Lung (tissue), 14 donors: Measurements from ENCODE around the gene SPDYE2B. TPM values are rescaled to one million over a fixed set of nuclear protein-coding genes. Genes with fewer than 3 reads are reported as not detected.
A peak's percentile ranks its signal among the peaks of the same experiment; 100 is the strongest.
"Not testable (repeated sequence)": the region's sequence is repeated elsewhere in the genome, so short reads cannot be mapped to it uniquely, and the experiment has no call there.

Source experiments
- ATAC-seq: fragments of 200-7000 bp; cut with Tn5 transposase; one replicate; pipeline ENCODE4 v1.9.1; 2020; ENCODE audit warnings: moderate number of reproducible peaks; ENCODE audit not compliant: insufficient read depth, low FRiP score
- DNase-seq, 3 donors: peaks; one replicate each; pipeline ENCODE4 v3.0.0-alpha.2; 2013 to 2017
- H3K27ac ChIP-seq, 2 donors: one replicate each; pipeline ENCODE4 v1.5.1; 2013; ENCODE audit warnings: mild to moderate bottlenecking in 2 of 2, moderate library complexity in 2 of 2, control low read depth in 1 of 2, inconsistent platforms in 1 of 2, low read depth in 1 of 2, low read length in 1 of 2
- H3K27me3 ChIP-seq, 3 donors: one replicate each; pipeline ENCODE4 v1.5.1; 2013; ENCODE audit warnings: low read length in 2 of 3; ENCODE audit not compliant: control insufficient read depth in 3 of 3, insufficient read depth in 3 of 3
- H3K36me3 ChIP-seq, 4 donors: one replicate each; pipeline ENCODE4 v1.5.1; 2013; ENCODE audit warnings: low read length in 4 of 4, mild to moderate bottlenecking in 1 of 4, moderate library complexity in 1 of 4; ENCODE audit not compliant: control insufficient read depth in 4 of 4, insufficient read depth in 4 of 4
- H3K4me1 ChIP-seq, 5 donors: one replicate each; pipeline ENCODE4 v1.5.1; 2013; ENCODE audit warnings: low read length in 5 of 5, mild to moderate bottlenecking in 2 of 5, moderate library complexity in 1 of 5; ENCODE audit not compliant: control insufficient read depth in 5 of 5, insufficient read depth in 5 of 5
- H3K4me3 ChIP-seq: one replicate; pipeline ENCODE4 v1.5.1; 2013; ENCODE audit warnings: mild to moderate bottlenecking, control low read depth, moderate library complexity
- H3K9ac ChIP-seq, 2 donors: one replicate each; pipeline ENCODE4 v1.5.1; 2013; ENCODE audit warnings: low read length in 2 of 2, control low read depth in 1 of 2; ENCODE audit not compliant: insufficient read depth in 1 of 2
- H3K9me3 ChIP-seq, 4 donors: one replicate each; pipeline ENCODE4 v1.5.1; 2013; ENCODE audit warnings: low read length in 3 of 4, mild to moderate bottlenecking in 1 of 4, moderate library complexity in 1 of 4; ENCODE audit not compliant: control insufficient read depth in 4 of 4, insufficient read depth in 3 of 4
- WGBS, 2 donors: extraction: QIAGEN DNeasy Blood & Tissue Kit; methylation state at CpG; one replicate each; pipeline ENCODE4 v1.1.7; 2013; 5-methylcytosine and 5-hydroxymethylcytosine counted together
- long read RNA-seq, 5 donors: transcript quantifications; one replicate each; lab custom pipeline, GENCODE V29; 2026
- polyA plus RNA-seq, 2 donors: library from polyadenylated mRNA; stranded (reverse); fragments of 200-250 nt; gene quantifications; one replicate each; pipeline ENCODE4 v1.2.1, GENCODE V29; 2013
- total RNA-seq, 2 donors: library from RNA; depleted of rRNA in 1 of 2; stranded (reverse); fragments of >200 nt in 1 of 2; gene quantifications; one replicate each; pipeline ENCODE4 v1.2.1, GENCODE V29; 2014 to 2021
- donor health status: Bipolar disorder and iron deficiency.
- donor health status: healthy.
- donor health status: DM: yes; HTN: yes; CAD: no.

SPDYE2B gene, protein sequence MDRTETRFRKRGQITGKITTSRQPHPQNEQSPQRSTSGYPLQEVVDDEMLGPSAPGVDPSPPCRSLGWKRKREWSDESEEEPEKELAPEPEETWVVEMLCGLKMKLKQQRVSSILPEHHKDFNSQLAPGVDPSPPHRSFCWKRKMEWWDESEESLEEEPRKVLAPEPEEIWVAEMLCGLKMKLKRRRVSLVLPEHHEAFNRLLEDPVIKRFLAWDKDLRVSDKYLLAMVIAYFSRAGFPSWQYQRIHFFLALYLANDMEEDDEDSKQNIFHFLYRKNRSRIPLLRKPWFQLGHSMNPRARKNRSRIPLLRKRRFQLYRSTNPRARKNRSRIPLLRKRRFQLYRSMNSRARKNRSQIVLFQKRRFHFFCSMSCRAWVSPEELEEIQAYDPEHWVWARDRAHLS
- total RNA-seq (not detected), polyA plus RNA-seq (not detected)
- long read RNA-seq, donor 1, result 0 reads
- long read RNA-seq, donor 2, result 0 reads
- long read RNA-seq, donor 3, result 0 reads
- long read RNA-seq, donor 4, partial matches to known transcripts, result 5 of 5 reads
- long read RNA-seq, donor 4, other reads (novel, unspliced or antisense), result 0 of 5 reads
- long read RNA-seq, donor 5, result 0 reads

DNA sequence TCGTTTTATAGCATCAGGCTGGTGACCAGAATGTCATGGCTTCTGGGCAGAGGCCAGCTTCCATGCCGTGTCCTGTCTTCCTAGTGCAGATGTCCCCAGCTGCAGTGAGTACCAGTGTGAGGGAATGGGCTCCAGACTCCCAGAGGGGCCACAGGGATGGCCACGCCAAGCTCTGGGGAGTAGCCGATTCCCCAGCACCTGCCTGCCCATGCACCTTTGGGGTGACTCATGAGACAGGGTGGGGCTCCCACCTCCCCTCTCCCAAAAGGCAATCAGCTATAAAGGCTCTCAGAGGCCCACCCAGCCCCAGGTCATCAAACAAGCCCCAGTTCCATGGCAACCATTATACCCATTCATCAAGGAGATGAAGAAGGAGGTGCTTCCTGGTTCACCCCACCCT is at the start of gene SPDYE2B:
TSS of gene SPDYE2B (plus strand) at position 396 of the 400 bp plus-strand sequence. CDS start 2,030 bp downstream, outside the sequence.
- not testable (repeated sequence) for DNase-seq, H3K4me1 ChIP-seq, H3K36me3 ChIP-seq, ATAC-seq, H3K9ac ChIP-seq, H3K9me3 ChIP-seq, H3K4me3 ChIP-seq, H3K27ac ChIP-seq, H3K27me3 ChIP-seq
- no CpG with 5 or more reads among the region's 4 CpGs for WGBS, 2 donors

DNA sequence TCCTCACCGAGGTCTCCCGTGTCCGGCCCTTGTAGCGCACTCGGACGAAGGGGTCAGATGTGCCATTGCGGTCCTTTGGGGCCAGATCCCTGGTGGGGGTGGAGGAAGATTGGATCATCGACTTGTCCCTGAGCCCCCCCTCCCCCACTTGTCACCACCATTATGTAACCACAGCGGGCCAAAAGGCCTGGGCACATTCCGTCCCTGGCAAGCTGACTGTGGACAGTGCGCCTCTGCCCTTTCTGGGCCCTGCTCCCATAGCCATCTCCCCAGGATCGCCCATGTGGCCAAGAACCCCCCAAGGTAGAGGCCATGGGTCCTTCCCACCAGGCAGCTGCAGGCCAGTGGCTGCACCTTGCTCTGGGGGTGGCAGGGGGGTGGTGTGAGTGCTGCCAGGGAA is 47.8 kb upstream of the SPDYE2B start:
- H3K4me3 ChIP-seq, DNase-seq, H3K27ac ChIP-seq, H3K9ac ChIP-seq, H3K36me3 ChIP-seq, H3K9me3 ChIP-seq, H3K27me3 ChIP-seq, ATAC-seq, H3K4me1 ChIP-seq: not testable (repeated sequence)
- WGBS, 2 donors, result no CpG with 5 or more reads among the region's 12 CpGs

DNA sequence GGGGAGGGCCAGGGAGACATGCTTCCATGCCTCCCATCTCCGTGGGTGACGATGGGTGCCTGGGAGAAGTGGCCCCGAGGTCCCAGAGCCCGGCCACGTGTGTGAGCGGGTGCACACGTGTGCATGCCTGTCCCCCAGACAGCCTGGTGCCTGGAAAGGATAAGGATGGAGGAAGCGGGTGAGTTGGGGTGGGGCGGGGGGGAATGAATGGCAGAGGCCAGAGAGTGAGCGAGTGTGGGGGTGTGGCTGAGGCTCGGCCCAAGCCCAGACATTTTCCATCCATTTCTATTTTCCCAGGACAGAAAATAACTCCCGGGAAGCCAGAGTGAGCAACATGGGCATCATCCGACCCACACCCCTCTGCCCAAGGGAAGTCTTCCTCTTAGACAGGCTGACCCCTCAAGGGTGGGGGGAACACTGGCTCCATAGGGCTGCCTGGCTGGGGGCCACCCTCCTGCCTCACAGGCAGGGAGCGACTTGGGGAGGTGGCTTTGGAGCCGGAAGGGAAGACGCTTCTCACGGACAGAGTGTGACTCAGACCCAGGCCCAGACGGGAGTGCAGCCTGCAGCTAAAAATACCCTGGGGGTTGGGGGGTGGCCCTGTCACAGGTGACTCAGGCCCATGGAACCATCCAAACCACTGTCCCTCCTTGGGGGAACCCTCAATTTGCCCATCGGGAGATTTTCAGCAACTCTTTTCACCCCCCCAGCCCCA is 45.5 kb upstream of the SPDYE2B start:
- not testable (repeated sequence) for H3K9ac ChIP-seq, ATAC-seq, H3K36me3 ChIP-seq, H3K4me1 ChIP-seq, H3K27me3 ChIP-seq, H3K4me3 ChIP-seq, DNase-seq, H3K9me3 ChIP-seq, H3K27ac ChIP-seq
- 63 to 84% methylated on average over 5 of the region's 19 CpGs for WGBS, 2 donors

- not testable (repeated sequence) for DNase-seq, H3K9ac ChIP-seq, H3K27ac ChIP-seq, H3K36me3 ChIP-seq, H3K27me3 ChIP-seq, H3K9me3 ChIP-seq, H3K4me1 ChIP-seq, H3K4me3 ChIP-seq, ATAC-seq
- no CpG with 5 or more reads among the region's 5 CpGs for WGBS, 2 donors
Observed at GRCh38 chr7:102606848-102607247, 43.3 kb upstream of the SPDYE2B start.

- not testable (repeated sequence) for DNase-seq, H3K27ac ChIP-seq, H3K9ac ChIP-seq, ATAC-seq, H3K4me1 ChIP-seq, H3K4me3 ChIP-seq, H3K27me3 ChIP-seq, H3K36me3 ChIP-seq, H3K9me3 ChIP-seq
- WGBS, 2 donors, result 83% methylated on average over 5 of the region's 10 CpGs; no CpG with 5 or more reads in 1 of the 2 donors
Observed at GRCh38 chr7:102609734-102610133, 40.4 kb upstream of the SPDYE2B start.

- not testable (repeated sequence) for H3K9ac ChIP-seq, H3K36me3 ChIP-seq, H3K27ac ChIP-seq, H3K4me3 ChIP-seq, H3K27me3 ChIP-seq, ATAC-seq, H3K9me3 ChIP-seq, DNase-seq, H3K4me1 ChIP-seq
- WGBS, 2 donors, result no CpG with 5 or more reads among the region's 7 CpGs
Observed at GRCh38 chr7:102610441-102610840, 39.7 kb upstream of the SPDYE2B start.

DNA sequence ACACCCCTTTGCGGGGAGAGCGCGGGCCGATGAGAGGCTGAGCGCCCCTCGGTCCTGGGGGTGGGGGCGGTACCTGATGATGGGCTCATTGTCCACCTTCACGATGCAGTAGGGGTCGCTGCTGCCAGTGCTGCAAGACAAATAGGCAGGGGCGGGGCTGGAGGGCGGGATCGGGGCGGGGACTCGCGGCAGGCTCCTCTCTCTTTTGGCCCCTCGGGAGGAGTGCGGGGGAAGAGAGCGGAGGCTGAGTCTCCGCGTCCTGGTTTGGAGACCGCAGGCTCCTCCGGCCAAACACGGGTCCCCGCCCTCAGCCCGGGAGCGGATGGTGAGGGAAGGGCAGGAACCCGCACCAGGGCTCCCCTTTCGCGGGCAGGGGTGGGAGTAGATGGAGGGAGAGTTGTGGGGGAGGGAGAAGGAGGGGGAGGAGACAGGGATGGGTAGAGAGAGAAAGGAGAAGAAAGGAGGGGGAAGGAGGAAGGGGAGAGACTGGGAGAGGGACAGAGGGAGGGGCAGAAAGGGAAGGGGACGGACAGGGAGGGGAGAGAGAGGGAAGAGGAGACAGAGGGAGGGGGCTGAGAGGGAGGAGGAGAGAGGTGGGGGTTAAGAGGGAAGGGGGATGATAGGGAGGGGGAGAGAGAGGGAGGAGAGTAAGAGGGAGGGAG is 39.0 kb upstream of the SPDYE2B start:
- DNase-seq, H3K4me1 ChIP-seq, H3K27me3 ChIP-seq, H3K9ac ChIP-seq, H3K36me3 ChIP-seq, H3K27ac ChIP-seq, H3K9me3 ChIP-seq, H3K4me3 ChIP-seq: not testable (repeated sequence)
- peak; percentile 32 for ATAC-seq
- WGBS, 2 donors, result no CpG with 5 or more reads among the region's 30 CpGs
